Neural progenitor cell (in vitro differentiated cells): ENCODE results near the gene RGL2. TPM values are rescaled to one million over a fixed set of nuclear protein-coding genes. Genes with fewer than 3 reads are reported as not detected.

Experiments
- DNase-seq: peaks from one replicate; pipeline ENCODE4 v3.0.0-alpha.2; 2016; ENCODE audit warnings: low spot score
- H2AFZ ChIP-seq: fragments of 200-600 bp; sonication (generic); replicated peaks from 2 replicates; pipeline ENCODE4 v1.6.1; 2016; ENCODE audit warnings: antibody characterized with exemption
- H3F3A ChIP-seq: fragments of 200-600 bp; sonication (generic); 2 replicates; pipeline ENCODE4 v1.6.1; 2016; ENCODE audit warnings: antibody characterized with exemption, low read depth
- H3K27ac ChIP-seq: fragments of 200-600 bp; sonication (generic); 2 replicates; pipeline ENCODE4 v1.5.1; 2016; ENCODE audit warnings: mild to moderate bottlenecking
- H3K27me3 ChIP-seq: fragments of 200-600 bp; sonication (generic); 2 replicates; pipeline ENCODE4 v1.6.1; 2016; ENCODE audit warnings: mild to moderate bottlenecking, moderate library complexity
- H3K36me3 ChIP-seq: fragments of 200-600 bp; sonication (generic); 2 replicates; pipeline ENCODE4 v1.5.1; 2016
- H3K4me1 ChIP-seq: fragments of 200-600 bp; sonication (generic); 2 replicates; pipeline ENCODE4 v1.6.1; 2016; ENCODE audit warnings: mixed run types
- H3K4me2 ChIP-seq: fragments of 200-600 bp; sonication (generic); 2 replicates; pipeline ENCODE4 v1.6.1; 2016
- H3K4me3 ChIP-seq: fragments of 200-600 bp; sonication (generic); 2 replicates; pipeline ENCODE4 v1.5.1; 2016
- H3K79me2 ChIP-seq: fragments of 200-600 bp; sonication (generic); 2 replicates; pipeline ENCODE4 v1.6.1; 2016; ENCODE audit warnings: low read depth
- H3K9ac ChIP-seq: fragments of 200-600 bp; sonication (generic); 2 replicates; pipeline ENCODE4 v1.6.1; 2016
- H3K9me3 ChIP-seq: fragments of 200-600 bp; sonication (generic); 2 replicates; pipeline ENCODE4 v1.5.1; 2016; ENCODE audit warnings: low read depth
- H4K20me1 ChIP-seq: fragments of 200-600 bp; sonication (generic); 2 replicates; pipeline ENCODE4 v1.6.1; 2016; ENCODE audit warnings: low read depth
- H3K27ac Mint-ChIP-seq: 3 replicates; pipeline ENCODE4 v1.8.0; 2021; ENCODE audit warnings: mixed read lengths
- H3K27me3 Mint-ChIP-seq: 2 replicates; pipeline ENCODE4 v1.8.0; 2022; ENCODE audit warnings: low read depth, mild to moderate bottlenecking, inconsistent platforms, moderate library complexity, mixed read lengths; ENCODE audit not compliant: insufficient read depth
- H3K36me3 Mint-ChIP-seq: 3 replicates; pipeline ENCODE4 v1.8.0; 2021; ENCODE audit warnings: mixed read lengths
- H3K4me1 Mint-ChIP-seq: 3 replicates; pipeline ENCODE4 v1.8.0; 2021; ENCODE audit warnings: mixed read lengths
- H3K4me3 Mint-ChIP-seq: 3 replicates; pipeline ENCODE4 v1.8.0; 2021; ENCODE audit warnings: mild to moderate bottlenecking, moderate library complexity, mixed read lengths
- H3K9me3 Mint-ChIP-seq: 3 replicates; pipeline ENCODE4 v1.8.0; 2020; ENCODE audit warnings: mixed read lengths
- CTCF ChIP-seq: fragments of 200-600 bp; sonication (generic); IDR thresholded peaks from 2 replicates; pipeline ENCODE4 v1.5.1; 2017; ENCODE audit warnings: antibody characterized with exemption, mild to moderate bottlenecking
- EZH2 ChIP-seq: fragments of 200-600 bp; sonication (generic); IDR thresholded peaks from 2 replicates; pipeline ENCODE4 v1.6.1; 2017; ENCODE audit warnings: antibody characterized with exemption, mild to moderate bottlenecking, moderate library complexity
- EZH2phosphoT487 ChIP-seq: fragments of 200-600 bp; sonication (generic); IDR thresholded peaks from 2 replicates; pipeline ENCODE4 v1.6.1; 2017; ENCODE audit warnings: antibody characterized with exemption
- total RNA-seq: library from RNA; depleted of rRNA; stranded (reverse); fragments of >200 nt; gene quantifications from 2 replicates; pipeline ENCODE4 v1.2.3, GENCODE V29; 2015; ENCODE audit warnings: low replicate concordance

Gene RGL2
- total RNA-seq, 1 donor from 2014 or later = 28.3 TPM

GRCh38 chr6:33320315-33321181, 21.8 kb upstream of the RGL2 start:
- no peak overlapping the region for H3K27ac ChIP-seq
- peaks cover 51% of the 10 kb centered on the region for H3F3A ChIP-seq
- peaks cover 61% of the 10 kb centered on the region for H3K4me1 Mint-ChIP-seq
- TF ChIP-seq EZH2 (no peak), CTCF (no peak), EZH2phosphoT487 (no peak)
- H3K36me3 Mint-ChIP-seq = peaks cover 22% of the 10 kb centered on the region
- no peak overlapping the region for H3K4me3 ChIP-seq
- H4K20me1 ChIP-seq = peaks cover 14% of the 10 kb centered on the region
- H3K4me1 ChIP-seq = peaks cover 17% of the 10 kb centered on the region
- H3K27me3 Mint-ChIP-seq = peaks cover 6% of the 10 kb centered on the region
- H3K79me2 ChIP-seq = peaks cover 41% of the 10 kb centered on the region
- no peaks in the 10 kb centered on the region for H3K36me3 ChIP-seq
- peak overlapping the region; percentile 77 for H3K4me2 ChIP-seq
- H3K27ac Mint-ChIP-seq = peak overlapping the region; percentile 50
- peak overlapping the region; percentile 85 for H3K4me3 Mint-ChIP-seq
- H2AFZ ChIP-seq = no peak overlapping the region
- H3K9ac ChIP-seq = no peak overlapping the region
- no peak for DNase-seq
- H3K27me3 ChIP-seq = no peaks in the 10 kb centered on the region
- no peaks in the 10 kb centered on the region for H3K9me3 ChIP-seq
- H3K9me3 Mint-ChIP-seq = no peaks in the 10 kb centered on the region

GRCh38 chr6:33319939-33320314, 21.2 kb upstream of the RGL2 start:
- peaks cover 6% of the 10 kb centered on the region for H3K27me3 Mint-ChIP-seq
- TF ChIP-seq EZH2phosphoT487 = no peak
- TF ChIP-seq CTCF = no peak
- TF ChIP-seq EZH2 = no peak
- no peak overlapping the region for H3K9ac ChIP-seq
- H3K27ac Mint-ChIP-seq = no peak overlapping the region
- DNase-seq = no peak
- H3K4me1 Mint-ChIP-seq = peaks cover 62% of the 10 kb centered on the region
- H3K4me3 ChIP-seq = no peak overlapping the region
- peaks cover 20% of the 10 kb centered on the region for H4K20me1 ChIP-seq
- H3F3A ChIP-seq = peaks cover 57% of the 10 kb centered on the region
- H3K4me3 Mint-ChIP-seq = peak overlapping the region; percentile 98
- H3K4me2 ChIP-seq = no peak overlapping the region
- no peaks in the 10 kb centered on the region for H3K36me3 ChIP-seq
- no peaks in the 10 kb centered on the region for H3K9me3 Mint-ChIP-seq
- no peak overlapping the region for H2AFZ ChIP-seq
- H3K36me3 Mint-ChIP-seq = peaks cover 24% of the 10 kb centered on the region
- no peak overlapping the region for H3K27ac ChIP-seq
- no peaks in the 10 kb centered on the region for H3K27me3 ChIP-seq
- peaks cover 41% of the 10 kb centered on the region for H3K79me2 ChIP-seq
- H3K9me3 ChIP-seq = no peaks in the 10 kb centered on the region
- peaks cover 19% of the 10 kb centered on the region for H3K4me1 ChIP-seq

GRCh38 chr6:33318426-33319073, 19.8 kb upstream of the RGL2 start:
- H3K4me1 ChIP-seq = peaks cover 28% of the 10 kb centered on the region
- TF ChIP-seq CTCF (no peak), EZH2phosphoT487 (no peak), EZH2 (no peak)
- peaks cover 21% of the 10 kb centered on the region for H4K20me1 ChIP-seq
- Mint-ChIP-seq H3K4me1 (peaks cover 62% of the 10 kb centered on the region), H3K9me3 (no peaks in the 10 kb centered on the region), H3K27ac (no peak overlapping the region), H3K27me3 (peaks cover 6% of the 10 kb centered on the region), H3K4me3 (peak overlapping the region; percentile 98), H3K36me3 (peaks cover 24% of the 10 kb centered on the region)
- peaks cover 41% of the 10 kb centered on the region for H3K79me2 ChIP-seq
- H3F3A ChIP-seq = peaks cover 60% of the 10 kb centered on the region
- peaks cover 5% of the 10 kb centered on the region for H3K27me3 ChIP-seq
- peak overlapping the region; percentile 65 for H3K27ac ChIP-seq
- no peaks in the 10 kb centered on the region for H3K9me3 ChIP-seq
- no peak overlapping the region for H3K9ac ChIP-seq
- peak overlapping the region; percentile 77 for H3K4me3 ChIP-seq
- no peak for DNase-seq
- no peak overlapping the region for H2AFZ ChIP-seq
- H3K36me3 ChIP-seq = no peaks in the 10 kb centered on the region
- peak overlapping the region; percentile 71 for H3K4me2 ChIP-seq
